ENCODE measurements around the gene GPD2.

The GPD2 gene

GRCh38 chr2:156452971-156453370 is 16.8 kb downstream of the GPD2 start:
- Histone ChIP-seq H3K9me3 (ENCODE audit: insufficient read depth, low read length) (peaks cover 47% of the 10 kb centered on the region), H3K4me1 (ENCODE audit: insufficient read depth, insufficient read length) (no peaks in the 10 kb centered on the region), H3K36me3 (ENCODE audit: insufficient read depth, insufficient read length, low read length) (peaks cover 4% of the 10 kb centered on the region), H3K9ac (ENCODE audit: insufficient read length, low read depth) (no peak overlapping the region), H3K4me3 (ENCODE audit: insufficient read length, low read depth) (no peak overlapping the region), H3K27me3 (ENCODE audit: insufficient read depth, insufficient read length) (no peaks in the 10 kb centered on the region)
- TF ChIP-seq ZNF274 (IDR thresholded peaks at IDR 0.05; ENCODE audit: low read depth, low read length) (no peak), YY1 (IDR thresholded peaks at IDR 0.05; ENCODE audit: insufficient read depth, insufficient read length) (no peak), SUZ12 (IDR thresholded peaks at IDR 0.05; ENCODE audit: extremely low read depth, insufficient read depth, insufficient read length) (no peak)
- DNase-seq (ENCODE audit: low read depth, low spot score) = no peak

- H3K9ac ChIP-seq (ENCODE audit: insufficient read length, low read depth) = no peak overlapping the region
- no peaks in the 10 kb centered on the region for H3K4me1 ChIP-seq (ENCODE audit: insufficient read depth, insufficient read length)
- no peaks in the 10 kb centered on the region for H3K27me3 ChIP-seq (ENCODE audit: insufficient read depth, insufficient read length)
- H3K36me3 ChIP-seq (ENCODE audit: insufficient read depth, insufficient read length, low read length) = no peaks in the 10 kb centered on the region
- peaks cover 37% of the 10 kb centered on the region for H3K9me3 ChIP-seq (ENCODE audit: insufficient read depth, low read length)
- no peak overlapping the region for H3K4me3 ChIP-seq (ENCODE audit: insufficient read length, low read depth)
- no peak for DNase-seq (ENCODE audit: low read depth, low spot score)
- no peak for TF ChIP-seq ZNF274 (IDR thresholded peaks at IDR 0.05; ENCODE audit: low read depth, low read length)
- TF ChIP-seq SUZ12 (IDR thresholded peaks at IDR 0.05; ENCODE audit: extremely low read depth, insufficient read depth, insufficient read length) = no peak
- no peak for TF ChIP-seq YY1 (IDR thresholded peaks at IDR 0.05; ENCODE audit: insufficient read depth, insufficient read length)
Measured at GRCh38 chr2:156455361-156455975, 19.3 kb downstream of the GPD2 start.

- no peak for DNase-seq (ENCODE audit: low read depth, low spot score)
- Histone ChIP-seq H3K9me3 (ENCODE audit: insufficient read depth, low read length) (peaks cover 37% of the 10 kb centered on the region), H3K27me3 (ENCODE audit: insufficient read depth, insufficient read length) (no peaks in the 10 kb centered on the region), H3K36me3 (ENCODE audit: insufficient read depth, insufficient read length, low read length) (no peaks in the 10 kb centered on the region), H3K4me3 (ENCODE audit: insufficient read length, low read depth) (no peak overlapping the region), H3K4me1 (ENCODE audit: insufficient read depth, insufficient read length) (no peaks in the 10 kb centered on the region), H3K9ac (ENCODE audit: insufficient read length, low read depth) (no peak overlapping the region)
- no peak for TF ChIP-seq YY1 (IDR thresholded peaks at IDR 0.05; ENCODE audit: insufficient read depth, insufficient read length)
- TF ChIP-seq ZNF274 (IDR thresholded peaks at IDR 0.05; ENCODE audit: low read depth, low read length) = no peak
- TF ChIP-seq SUZ12 (IDR thresholded peaks at IDR 0.05; ENCODE audit: extremely low read depth, insufficient read depth, insufficient read length) = no peak
Measured at GRCh38 chr2:156456616-156457015, 20.4 kb downstream of the GPD2 start.

GRCh38 chr2:156457523-156458517 is 21.6 kb downstream of the GPD2 start:
- Histone ChIP-seq H3K9me3 (ENCODE audit: insufficient read depth, low read length) (peaks cover 27% of the 10 kb centered on the region), H3K36me3 (ENCODE audit: insufficient read depth, insufficient read length, low read length) (no peaks in the 10 kb centered on the region), H3K4me3 (ENCODE audit: insufficient read length, low read depth) (no peak overlapping the region), H3K27me3 (ENCODE audit: insufficient read depth, insufficient read length) (no peaks in the 10 kb centered on the region), H3K9ac (ENCODE audit: insufficient read length, low read depth) (no peak overlapping the region), H3K4me1 (ENCODE audit: insufficient read depth, insufficient read length) (no peaks in the 10 kb centered on the region)
- no peak for DNase-seq (ENCODE audit: low read depth, low spot score)
- TF ChIP-seq YY1 (IDR thresholded peaks at IDR 0.05; ENCODE audit: insufficient read depth, insufficient read length) = no peak
- TF ChIP-seq ZNF274 (IDR thresholded peaks at IDR 0.05; ENCODE audit: low read depth, low read length) = no peak
- no peak for TF ChIP-seq SUZ12 (IDR thresholded peaks at IDR 0.05; ENCODE audit: extremely low read depth, insufficient read depth, insufficient read length)

- TF ChIP-seq YY1 (IDR thresholded peaks at IDR 0.05; ENCODE audit: insufficient read depth, insufficient read length) = no peak
- TF ChIP-seq SUZ12 (IDR thresholded peaks at IDR 0.05; ENCODE audit: extremely low read depth, insufficient read depth, insufficient read length) = no peak
- peaks cover 10% of the 10 kb centered on the region; the same call in 1 of the 2 replicates for H3K9me3 ChIP-seq (ENCODE audit: insufficient read depth, low read length)
- DNase-seq (ENCODE audit: low read depth, low spot score) = no peak
- H3K27me3 ChIP-seq (ENCODE audit: insufficient read depth, insufficient read length) = no peaks in the 10 kb centered on the region
- H3K4me3 ChIP-seq (ENCODE audit: insufficient read length, low read depth) = no peak overlapping the region
- H3K9ac ChIP-seq (ENCODE audit: insufficient read length, low read depth) = no peak overlapping the region
- H3K4me1 ChIP-seq (ENCODE audit: insufficient read depth, insufficient read length) = no peaks in the 10 kb centered on the region
- H3K36me3 ChIP-seq (ENCODE audit: insufficient read depth, insufficient read length, low read length) = no peaks in the 10 kb centered on the region
Measured at GRCh38 chr2:156459720-156460119, 23.5 kb downstream of the GPD2 start.

GRCh38 chr2:156464106-156464505 is 27.9 kb downstream of the GPD2 start:
- no peak overlapping the region for H3K9ac ChIP-seq (ENCODE audit: insufficient read length, low read depth)
- no peak overlapping the region for H3K4me3 ChIP-seq (ENCODE audit: insufficient read length, low read depth)
- TF ChIP-seq YY1 (IDR thresholded peaks at IDR 0.05; ENCODE audit: insufficient read depth, insufficient read length) (no peak), ZNF274 (IDR thresholded peaks at IDR 0.05; ENCODE audit: low read depth, low read length) (no peak), SUZ12 (IDR thresholded peaks at IDR 0.05; ENCODE audit: extremely low read depth, insufficient read depth, insufficient read length) (no peak)
- H3K36me3 ChIP-seq (ENCODE audit: insufficient read depth, insufficient read length, low read length) = no peaks in the 10 kb centered on the region
- H3K4me1 ChIP-seq (ENCODE audit: insufficient read depth, insufficient read length) = no peaks in the 10 kb centered on the region
- no peaks in the 10 kb centered on the region for H3K9me3 ChIP-seq (ENCODE audit: insufficient read depth, low read length)
- H3K27me3 ChIP-seq (ENCODE audit: insufficient read depth, insufficient read length) = no peaks in the 10 kb centered on the region
- no peak for DNase-seq (ENCODE audit: low read depth, low spot score)

GRCh38 chr2:156465573-156465972 is 29.4 kb downstream of the GPD2 start:
- TF ChIP-seq SUZ12 (IDR thresholded peaks at IDR 0.05; ENCODE audit: extremely low read depth, insufficient read depth, insufficient read length) (no peak), ZNF274 (IDR thresholded peaks at IDR 0.05; ENCODE audit: low read depth, low read length) (no peak), YY1 (IDR thresholded peaks at IDR 0.05; ENCODE audit: insufficient read depth, insufficient read length) (no peak)
- no peaks in the 10 kb centered on the region for H3K27me3 ChIP-seq (ENCODE audit: insufficient read depth, insufficient read length)
- H3K9me3 ChIP-seq (ENCODE audit: insufficient read depth, low read length) = no peaks in the 10 kb centered on the region
- H3K4me1 ChIP-seq (ENCODE audit: insufficient read depth, insufficient read length) = no peaks in the 10 kb centered on the region
- no peak overlapping the region for H3K9ac ChIP-seq (ENCODE audit: insufficient read length, low read depth)
- H3K36me3 ChIP-seq (ENCODE audit: insufficient read depth, insufficient read length, low read length) = no peaks in the 10 kb centered on the region
- no peak for DNase-seq (ENCODE audit: low read depth, low spot score)
- no peak overlapping the region for H3K4me3 ChIP-seq (ENCODE audit: insufficient read length, low read depth)

Data from NT2/D1 (cell line).